Activated CD8-positive, alpha-beta memory T cell treated with anti-CD3 and anti-CD28 coated beads for 24 hours (primary cell): Measurements from ENCODE around the gene CTNNBL1.
"Not testable (repeated sequence)": the region's sequence is repeated elsewhere in the genome, so short reads cannot be mapped to it uniquely, and the experiment has no call there.

Source experiments
- DNase-seq: peaks from one replicate; pipeline ENCODE4 v3.0.0-alpha.2; 2020

The CTNNBL1 gene

GRCh38 chr20:37713396-37713795 lies 19.6 kb downstream of the CTNNBL1 start:
- DNase-seq = no peak

GRCh38 chr20:37714978-37715672 lies 21.3 kb downstream of the CTNNBL1 start:
- no peak for DNase-seq

- no peak for DNase-seq
Measured at GRCh38 chr20:37721751-37722150, 27.9 kb downstream of the CTNNBL1 start.

GRCh38 chr20:37722312-37722711 lies 28.5 kb downstream of the CTNNBL1 start:
- DNase-seq = not testable (repeated sequence)

GRCh38 chr20:37723668-37724067 lies 29.8 kb downstream of the CTNNBL1 start:
- no peak for DNase-seq

GRCh38 chr20:37725165-37725564 lies 31.3 kb downstream of the CTNNBL1 start:
- DNase-seq = no peak

- DNase-seq = no peak
Measured at GRCh38 chr20:37725855-37726254, 32.0 kb downstream of the CTNNBL1 start.

- DNase-seq = no peak
Measured at GRCh38 chr20:37726321-37726720, 32.5 kb downstream of the CTNNBL1 start.

- DNase-seq = no peak
Measured at GRCh38 chr20:37726971-37727956, 33.4 kb downstream of the CTNNBL1 start.

GRCh38 chr20:37727957-37728634 lies 34.3 kb downstream of the CTNNBL1 start:
- no peak for DNase-seq

GRCh38 chr20:37728635-37728983 lies 34.8 kb downstream of the CTNNBL1 start:
- no peak for DNase-seq

- no peak for DNase-seq
Measured at GRCh38 chr20:37729452-37729851, 35.6 kb downstream of the CTNNBL1 start.

GRCh38 chr20:37729909-37730308 lies 36.1 kb downstream of the CTNNBL1 start:
- no peak for DNase-seq

GRCh38 chr20:37733416-37733815 lies 39.6 kb downstream of the CTNNBL1 start:
- no peak for DNase-seq

GRCh38 chr20:37734228-37734985 lies 40.6 kb downstream of the CTNNBL1 start:
- no peak for DNase-seq

GRCh38 chr20:37735541-37735940 lies 41.7 kb downstream of the CTNNBL1 start:
- DNase-seq = no peak

- DNase-seq = no peak
Measured at GRCh38 chr20:37736132-37736531, 42.3 kb downstream of the CTNNBL1 start.

GRCh38 chr20:37737826-37738420 lies 44.1 kb downstream of the CTNNBL1 start:
- no peak for DNase-seq

GRCh38 chr20:37741055-37741454 lies 47.2 kb downstream of the CTNNBL1 start:
- no peak for DNase-seq

- no peak for DNase-seq
Measured at GRCh38 chr20:37741570-37741969, 47.7 kb downstream of the CTNNBL1 start.

- DNase-seq = no peak
Measured at GRCh38 chr20:37742131-37742530, 48.3 kb downstream of the CTNNBL1 start.

- DNase-seq = no peak
Measured at GRCh38 chr20:37744347-37744746, 50.5 kb downstream of the CTNNBL1 start.
